ENCODE results near the gene PDSS2.
"Not testable (repeated sequence)": the region's sequence is repeated elsewhere in the genome, so short reads cannot be mapped to it uniquely, and the experiment has no call there.

The PDSS2 gene

GRCh38 chr6:107418118-107418517, 41.2 kb downstream of the PDSS2 start:
- no peak for DNase-seq (ENCODE audit: low read depth in 2 of 2)

- DNase-seq (ENCODE audit: low read depth in 2 of 2): no peak
Measured at GRCh38 chr6:107416145-107416544, 43.2 kb downstream of the PDSS2 start.

- DNase-seq (ENCODE audit: low read depth in 2 of 2): no peak
Measured at GRCh38 chr6:107413966-107414645, 45.3 kb downstream of the PDSS2 start.

DNA sequence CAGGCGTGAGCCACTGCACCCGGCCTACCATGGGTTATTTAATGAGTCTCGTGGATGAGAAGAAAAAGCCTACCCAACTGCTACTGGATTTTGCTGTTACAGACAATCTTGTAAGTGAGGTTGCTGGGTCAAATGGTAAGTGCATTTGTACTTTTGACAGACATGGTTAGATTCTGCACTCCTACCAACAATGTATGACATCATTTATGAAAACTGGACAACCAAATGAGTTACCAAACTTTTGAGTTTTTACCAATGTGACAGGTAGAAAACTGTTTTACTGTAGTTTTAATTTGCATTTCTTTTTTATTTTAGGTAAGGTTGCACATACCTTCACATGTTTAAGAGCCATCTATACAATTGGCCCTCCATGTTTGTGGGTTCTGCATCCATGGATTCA, 48.2 kb downstream of the PDSS2 start:
- no peak for DNase-seq (ENCODE audit: low read depth in 2 of 2)

DNA sequence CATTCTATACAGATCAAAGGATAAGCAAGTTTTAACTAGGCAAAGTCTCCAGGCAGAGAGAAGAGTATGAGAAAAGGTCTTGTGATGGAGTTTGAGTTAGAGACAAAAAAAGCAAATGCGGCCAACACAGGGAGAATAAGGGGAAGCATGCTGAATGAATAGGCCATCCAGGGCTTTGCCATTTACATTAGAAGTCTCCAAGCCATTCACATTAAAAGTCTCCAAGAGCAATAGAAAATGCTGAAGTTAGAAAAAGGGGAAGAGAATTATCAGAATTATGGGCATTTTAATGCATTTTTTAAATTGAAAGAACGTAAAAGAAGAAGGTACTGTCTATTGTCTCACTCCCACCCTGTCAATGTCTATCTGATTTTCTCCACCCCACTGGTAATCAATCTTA, 49.4 kb downstream of the PDSS2 start:
- no peak for DNase-seq (ENCODE audit: low read depth in 2 of 2)

GRCh38 chr6:107408714-107409113, 50.6 kb downstream of the PDSS2 start:
- no peak for DNase-seq (ENCODE audit: low read depth in 2 of 2)

GRCh38 chr6:107405002-107405401, 54.4 kb downstream of the PDSS2 start:
- no peak for DNase-seq (ENCODE audit: low read depth in 2 of 2)

DNA sequence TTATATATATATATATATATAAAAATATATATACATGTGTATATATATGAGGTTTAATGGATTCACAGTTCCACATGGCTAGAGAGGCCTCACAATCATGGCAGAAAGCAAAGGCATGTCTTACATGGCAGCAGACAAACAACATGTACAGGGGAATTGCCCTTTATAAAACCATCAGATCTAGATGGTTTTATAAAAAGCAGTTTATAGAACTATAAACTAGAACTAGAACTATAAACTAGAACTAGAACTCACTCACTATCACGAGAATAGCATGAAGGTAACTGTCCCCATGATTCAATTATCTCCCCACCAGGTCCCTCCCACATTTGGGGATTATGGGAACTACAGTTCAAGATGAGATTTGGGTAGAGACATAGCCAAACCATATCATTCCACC, 56.8 kb downstream of the PDSS2 start:
- no peak for DNase-seq (ENCODE audit: low read depth in 2 of 2)

- DNase-seq (ENCODE audit: low read depth in 2 of 2): no peak
Measured at GRCh38 chr6:107401573-107401972, 57.8 kb downstream of the PDSS2 start.

- no peak for DNase-seq (ENCODE audit: low read depth in 2 of 2)
Measured at GRCh38 chr6:107400616-107401147, 58.7 kb downstream of the PDSS2 start.

DNA sequence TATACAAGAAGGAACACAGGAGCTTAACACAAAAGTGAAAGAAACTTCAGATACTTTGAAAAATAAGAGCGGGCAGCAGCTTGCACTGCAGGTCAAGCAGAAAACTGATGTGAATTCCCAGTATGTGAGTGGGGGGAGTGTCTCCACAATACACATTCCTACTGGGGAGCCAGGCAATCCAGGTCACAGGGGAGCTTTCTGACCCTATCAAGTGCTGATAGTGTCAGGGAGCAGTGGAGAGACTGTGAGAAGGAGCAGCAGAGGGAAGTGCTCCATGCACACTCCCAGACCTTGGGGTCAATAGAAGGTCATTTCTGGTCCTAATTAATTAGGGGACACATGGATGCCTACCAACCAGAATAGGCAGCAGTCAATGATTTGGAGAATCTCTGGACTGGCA, 59.4 kb downstream of the PDSS2 start:
- DNase-seq (ENCODE audit: low read depth in 2 of 2): no peak

DNA sequence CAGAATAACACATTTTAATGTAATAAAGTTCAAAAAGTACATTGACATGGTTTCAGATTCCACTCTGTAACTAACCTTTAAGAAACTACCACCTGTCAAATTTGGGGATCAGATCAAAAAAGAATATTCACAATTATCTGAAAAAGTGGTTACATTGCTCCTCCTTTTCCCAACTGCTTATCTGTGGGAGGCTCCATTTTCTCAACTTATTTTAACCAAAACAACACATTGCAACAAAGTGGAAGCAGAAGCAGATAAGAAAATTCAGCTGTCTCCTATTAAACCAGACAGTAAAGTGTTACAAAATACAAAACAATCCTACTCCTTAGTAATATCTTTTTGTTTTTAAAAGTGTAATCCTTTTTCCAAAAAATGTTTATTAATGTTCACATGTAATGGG, 61.4 kb downstream of the PDSS2 start:
- no peak for DNase-seq (ENCODE audit: low read depth in 2 of 2)

DNA sequence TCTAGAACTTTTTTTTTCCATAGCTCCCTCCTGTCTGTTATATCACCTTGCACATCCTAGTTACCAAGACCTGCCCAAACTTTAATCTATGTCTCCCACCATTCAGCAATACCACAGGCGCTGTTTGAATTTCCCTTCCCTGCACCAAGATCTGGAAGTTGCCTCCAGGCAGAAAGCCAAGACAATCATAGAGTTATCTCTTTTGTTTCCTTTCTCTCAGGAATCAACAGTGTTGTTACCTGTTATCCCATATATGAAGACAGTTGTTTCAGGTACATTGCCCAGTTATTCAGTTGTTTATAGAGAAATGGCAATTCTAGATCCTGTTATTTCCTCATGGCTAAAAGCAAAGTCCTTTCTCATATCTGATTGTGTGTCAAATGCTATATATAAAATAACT, 63.2 kb downstream of the PDSS2 start:
- DNase-seq (ENCODE audit: low read depth in 2 of 2): no peak

GRCh38 chr6:107392069-107392468, 67.3 kb downstream of the PDSS2 start:
- no peak for DNase-seq (ENCODE audit: low read depth in 2 of 2)

DNA sequence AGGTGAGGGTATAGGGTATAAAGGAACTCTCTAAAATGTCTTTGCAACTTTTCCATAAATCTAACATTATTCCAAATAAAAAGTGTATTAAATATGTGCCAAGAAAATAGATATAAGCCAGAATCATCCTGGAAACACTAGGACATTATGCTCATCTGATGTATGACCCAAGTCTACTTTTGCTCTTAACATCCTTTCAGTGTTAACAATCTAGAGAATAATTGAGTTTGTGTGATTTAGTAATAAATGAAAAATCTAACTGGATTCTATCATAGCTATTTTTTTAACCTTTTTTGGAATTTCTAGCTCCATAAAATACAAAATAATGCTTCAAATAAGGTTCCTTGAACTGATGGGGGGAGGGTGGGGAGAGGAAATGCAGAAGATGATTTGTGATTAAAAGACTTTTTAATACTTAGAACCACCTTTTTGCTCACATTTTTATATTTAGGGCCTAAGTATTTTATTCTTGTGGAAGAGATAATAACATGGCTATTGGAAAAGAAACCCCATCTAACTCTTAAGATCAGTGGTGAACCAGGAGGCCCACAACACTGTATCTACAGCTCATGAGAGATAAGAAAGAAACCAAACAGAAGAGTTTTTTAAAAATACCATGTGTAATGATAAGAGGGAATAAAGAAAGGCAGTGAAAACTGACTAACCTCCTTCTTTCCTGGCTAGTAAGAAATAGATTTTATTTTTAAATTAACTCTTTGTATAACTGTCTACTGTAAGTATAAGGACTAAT, 68.5 kb downstream of the PDSS2 start:
- DNase-seq (ENCODE audit: low read depth in 2 of 2): no peak

GRCh38 chr6:107390056-107390455, 69.3 kb downstream of the PDSS2 start:
- DNase-seq (ENCODE audit: low read depth in 2 of 2): no peak

DNA sequence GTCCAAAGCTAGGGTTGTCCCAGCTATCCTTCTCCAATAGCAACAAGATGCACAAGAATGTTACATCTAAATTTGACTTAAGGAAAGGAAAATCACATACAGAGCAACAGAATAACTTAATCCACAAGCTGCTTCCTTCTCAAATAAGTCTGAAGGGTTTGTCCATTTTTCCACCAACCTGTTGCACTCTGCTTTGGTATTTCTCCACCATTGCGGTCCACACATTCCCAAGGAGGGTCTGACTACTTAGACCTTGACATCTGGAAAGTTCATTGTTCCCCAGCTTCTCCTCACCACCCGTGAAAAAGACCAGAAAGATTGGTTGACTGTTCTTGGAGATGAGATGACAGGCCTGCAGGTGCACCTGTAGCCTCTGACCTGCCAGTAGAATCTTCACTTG, 72.5 kb downstream of the PDSS2 start:
- no peak for DNase-seq (ENCODE audit: low read depth in 2 of 2)

- no peak for DNase-seq (ENCODE audit: low read depth in 2 of 2)
Measured at GRCh38 chr6:107386340-107386739, 73.0 kb downstream of the PDSS2 start.

- no peak for DNase-seq (ENCODE audit: low read depth in 2 of 2)
Measured at GRCh38 chr6:107383705-107384104, 75.7 kb downstream of the PDSS2 start.

GRCh38 chr6:107374264-107374663, 85.1 kb downstream of the PDSS2 start:
- DNase-seq (ENCODE audit: low read depth in 2 of 2): no peak

- no peak for DNase-seq (ENCODE audit: low read depth in 2 of 2)
Measured at GRCh38 chr6:107369493-107369892, 89.9 kb downstream of the PDSS2 start.

DNA sequence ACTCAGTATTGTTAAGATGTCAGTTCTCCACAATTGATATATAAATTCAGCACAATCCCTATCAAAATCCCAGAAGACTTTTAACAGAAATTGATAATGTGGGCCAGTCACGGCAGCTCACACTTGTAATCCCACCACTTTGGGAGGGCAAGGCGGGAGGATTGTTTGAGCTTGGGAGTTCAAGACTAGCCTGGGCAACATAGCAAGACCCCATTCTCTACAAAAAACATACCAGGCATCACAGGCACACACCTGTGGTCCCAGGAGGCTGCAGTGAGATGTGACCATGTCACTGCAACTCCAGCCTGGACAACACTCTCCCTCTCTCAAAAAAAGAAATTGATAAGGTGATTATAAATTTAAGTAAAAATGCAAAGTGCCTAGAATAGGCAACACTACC, 90.9 kb downstream of the PDSS2 start:
- no peak for DNase-seq (ENCODE audit: low read depth in 2 of 2)

DNA sequence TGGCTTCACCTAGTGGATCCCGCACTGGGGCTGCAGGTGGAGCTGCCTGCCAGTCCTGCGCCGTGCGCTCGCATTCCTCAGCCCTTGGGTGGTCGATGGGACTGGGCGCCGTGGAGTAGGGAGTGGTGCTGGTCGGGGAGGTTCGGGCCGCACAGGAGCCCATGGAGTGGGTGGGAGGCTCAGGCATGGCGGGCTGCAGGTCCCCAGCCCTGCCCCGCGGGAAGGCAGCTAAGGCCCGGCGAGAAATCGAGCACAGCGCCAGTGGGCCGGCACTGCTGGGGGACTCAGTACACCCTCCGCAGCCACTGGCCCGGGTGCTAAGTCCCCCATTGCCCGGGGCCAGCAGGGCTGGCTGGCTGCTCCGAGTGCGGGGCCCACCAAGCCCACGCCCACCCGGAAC, 95.2 kb downstream of the PDSS2 start:
- DNase-seq (ENCODE audit: low read depth in 2 of 2): not testable (repeated sequence)

Data from fibroblast of skin of left biceps (primary cell).